Astrocyte (in vitro differentiated cells and primary cell): ENCODE measurements around the gene ADGRD1. TPM values are rescaled to one million over a fixed set of nuclear protein-coding genes. Genes with fewer than 3 reads are reported as not detected.

Experiments used
- DNase-seq: peaks from one replicate; pipeline ENCODE4 v3.0.0-alpha.2; 2010; ENCODE audit warnings: low read depth
- FAIRE-seq: peaks from 2 replicates; lab custom pipeline; 2011; peaks lifted over from hg19 to GRCh38; lab: Jason Lieb, UNC
- H2AFZ ChIP-seq: 2 replicates; pipeline ENCODE4 v1.6.0; 2012; ENCODE audit warnings: low read depth, low read length, inconsistent platforms
- H3K27ac ChIP-seq: 2 replicates; pipeline ENCODE4 v1.5.1; 2011; ENCODE audit warnings: low read depth, low read length, inconsistent platforms
- H3K27me3 ChIP-seq: 2 replicates; pipeline ENCODE4 v1.6.0; 2011; ENCODE audit warnings: low read length, inconsistent platforms; ENCODE audit not compliant: insufficient read depth
- H3K36me3 ChIP-seq: 2 replicates; pipeline ENCODE4 v1.5.1; 2011; ENCODE audit warnings: low read length, inconsistent platforms; ENCODE audit not compliant: insufficient read depth
- H3K4me1 ChIP-seq: 2 replicates; pipeline ENCODE4 v1.5.1; 2011; ENCODE audit warnings: low read length, inconsistent platforms; ENCODE audit not compliant: insufficient read depth
- H3K4me2 ChIP-seq: 2 replicates; pipeline ENCODE4 v1.6.0; 2012; ENCODE audit warnings: low read length, inconsistent platforms
- H3K4me3 ChIP-seq: 2 replicates; pipeline ENCODE4 v1.5.1; 2011; ENCODE audit warnings: low read depth, mild to moderate bottlenecking, low read length, inconsistent platforms; ENCODE audit not compliant: insufficient read depth
- H3K79me2 ChIP-seq: 2 replicates; pipeline ENCODE4 v1.6.0; 2012; ENCODE audit warnings: mild to moderate bottlenecking, low read length, inconsistent platforms; ENCODE audit not compliant: insufficient read depth
- H3K9ac ChIP-seq: 2 replicates; pipeline ENCODE4 v1.6.0; 2012; ENCODE audit warnings: mild to moderate bottlenecking, low read length, inconsistent platforms
- H3K9me3 ChIP-seq: 2 replicates; pipeline ENCODE4 v1.5.1; 2012; ENCODE audit warnings: low read depth, mild to moderate bottlenecking, low read length, inconsistent platforms; ENCODE audit not compliant: insufficient read depth
- H4K20me1 ChIP-seq: 2 replicates; pipeline ENCODE4 v1.6.0; 2012; ENCODE audit warnings: low read length, inconsistent platforms; ENCODE audit not compliant: insufficient read depth
- H3K27ac Mint-ChIP-seq: one replicate; pipeline ENCODE4 v1.8.0; 2021; ENCODE audit warnings: mild to moderate bottlenecking, mixed read lengths; ENCODE audit not compliant: unreplicated experiment
- H3K27me3 Mint-ChIP-seq: one replicate; pipeline ENCODE4 v1.8.0; 2021; ENCODE audit warnings: low read depth, mixed read lengths; ENCODE audit not compliant: unreplicated experiment
- H3K36me3 Mint-ChIP-seq: one replicate; pipeline ENCODE4 v1.8.0; 2021; ENCODE audit warnings: low read depth, mixed read lengths; ENCODE audit not compliant: unreplicated experiment
- H3K4me1 Mint-ChIP-seq: one replicate; pipeline ENCODE4 v1.8.0; 2021; ENCODE audit warnings: low read depth, mixed read lengths; ENCODE audit not compliant: unreplicated experiment
- H3K4me3 Mint-ChIP-seq: one replicate; pipeline ENCODE4 v1.8.0; 2021; ENCODE audit warnings: mild to moderate bottlenecking, moderate library complexity, mixed read lengths; ENCODE audit not compliant: unreplicated experiment
- H3K9me3 Mint-ChIP-seq: one replicate; pipeline ENCODE4 v1.8.0; 2021; ENCODE audit warnings: mild to moderate bottlenecking, mixed read lengths; ENCODE audit not compliant: unreplicated experiment
- CTCF ChIP-seq: IDR thresholded peaks from 2 replicates; pipeline ENCODE4 v1.5.1; 2011; ENCODE audit warnings: low read depth, mild to moderate bottlenecking, inconsistent platforms, low read length, moderate library complexity; ENCODE audit not compliant: insufficient read depth
- EZH2 ChIP-seq: IDR thresholded peaks from 2 replicates; pipeline ENCODE4 v1.6.1; 2012; ENCODE audit warnings: mild to moderate bottlenecking, low read length, inconsistent platforms; ENCODE audit not compliant: insufficient read depth
- total RNA-seq: library from RNA; stranded (reverse); gene quantifications from 2 replicates; pipeline ENCODE4 v1.2.1, GENCODE V29; 2021

Gene ADGRD1
- total RNA-seq, 1 donor from 2014 or later: 3.0 TPM

DNA sequence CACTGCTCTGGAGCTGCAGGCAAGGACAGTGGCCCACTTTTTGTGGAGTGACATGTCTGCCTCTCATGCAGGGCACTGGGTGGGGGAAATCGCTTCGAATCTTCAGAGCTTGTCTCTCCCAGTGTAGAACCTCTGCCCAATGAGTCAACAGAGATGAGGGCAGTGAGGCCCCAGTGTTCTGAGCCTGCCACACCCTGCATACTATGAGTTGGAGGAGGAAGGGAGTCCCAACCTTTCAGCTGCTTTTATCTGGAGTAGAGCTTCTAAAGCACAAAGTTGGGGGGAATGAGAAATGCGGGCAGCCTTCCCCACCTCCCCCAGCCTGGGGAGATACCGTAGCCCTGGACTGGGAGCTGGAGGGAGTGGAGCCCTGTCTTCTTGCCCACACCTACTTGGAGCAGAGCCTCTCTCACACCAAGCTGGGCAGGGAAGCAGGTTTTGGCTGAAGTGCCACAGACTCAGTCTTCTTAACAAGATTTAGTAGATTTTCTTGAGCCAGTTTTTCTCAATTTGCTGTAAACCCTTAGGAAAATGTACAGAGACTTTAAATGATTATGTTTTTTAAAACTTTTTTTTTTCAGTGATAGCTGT is 159.1 kb downstream of the ADGRD1 start:
- H3K4me2 ChIP-seq: no peak overlapping the region
- FAIRE-seq: no peak

GRCh38 chr12:131113568-131114270 is 160.0 kb downstream of the ADGRD1 start:
- TF ChIP-seq EZH2: no peak
- no peak for TF ChIP-seq CTCF
- peaks cover 2% of the 10 kb centered on the region for H3K9me3 Mint-ChIP-seq
- peaks cover 2% of the 10 kb centered on the region for H3K36me3 Mint-ChIP-seq
- Histone ChIP-seq H3K36me3 (no peaks in the 10 kb centered on the region), H2AFZ (no peak overlapping the region), H3K27ac (no peak overlapping the region), H3K79me2 (no peaks in the 10 kb centered on the region), H3K27me3 (no peaks in the 10 kb centered on the region), H3K4me3 (no peak overlapping the region), H3K9ac (no peak overlapping the region), H3K4me1 (no peaks in the 10 kb centered on the region), H4K20me1 (no peaks in the 10 kb centered on the region), H3K9me3 (no peaks in the 10 kb centered on the region), H3K4me2 (no peak overlapping the region)
- H3K27ac Mint-ChIP-seq: no peak overlapping the region
- H3K27me3 Mint-ChIP-seq: peaks cover 22% of the 10 kb centered on the region
- no peak overlapping the region for H3K4me3 Mint-ChIP-seq
- DNase-seq: no peak
- peaks cover 11% of the 10 kb centered on the region for H3K4me1 Mint-ChIP-seq
- no peak for FAIRE-seq

More for the DNA sequence above, 159.1 kb downstream of the ADGRD1 start:
- H3K4me3 ChIP-seq: no peak overlapping the region
- no peaks in the 10 kb centered on the region for H4K20me1 ChIP-seq
- no peak overlapping the region for H2AFZ ChIP-seq
- no peak overlapping the region for H3K9ac ChIP-seq
- peaks cover 11% of the 10 kb centered on the region for H3K4me1 Mint-ChIP-seq
- no peak overlapping the region for H3K4me3 Mint-ChIP-seq
- H3K79me2 ChIP-seq: no peaks in the 10 kb centered on the region
- DNase-seq: no peak
- H3K9me3 Mint-ChIP-seq: peaks cover 2% of the 10 kb centered on the region
- H3K4me1 ChIP-seq: no peaks in the 10 kb centered on the region
- no peaks in the 10 kb centered on the region for H3K36me3 Mint-ChIP-seq
- H3K27ac ChIP-seq: no peak overlapping the region
- H3K27me3 ChIP-seq: no peaks in the 10 kb centered on the region
- H3K27ac Mint-ChIP-seq: no peak overlapping the region
- peaks cover 16% of the 10 kb centered on the region for H3K27me3 Mint-ChIP-seq
- TF ChIP-seq CTCF: no peak
- TF ChIP-seq EZH2: no peak
- H3K36me3 ChIP-seq: no peaks in the 10 kb centered on the region
- H3K9me3 ChIP-seq: no peaks in the 10 kb centered on the region

GRCh38 chr12:131114271-131114670 is 160.6 kb downstream of the ADGRD1 start:
- peaks cover 2% of the 10 kb centered on the region for H3K9me3 Mint-ChIP-seq
- no peak overlapping the region for H2AFZ ChIP-seq
- peaks cover 2% of the 10 kb centered on the region for H3K36me3 Mint-ChIP-seq
- H3K9ac ChIP-seq: no peak overlapping the region
- no peak overlapping the region for H3K4me2 ChIP-seq
- no peaks in the 10 kb centered on the region for H4K20me1 ChIP-seq
- peaks cover 11% of the 10 kb centered on the region for H3K4me1 Mint-ChIP-seq
- H3K79me2 ChIP-seq: no peaks in the 10 kb centered on the region
- H3K27me3 ChIP-seq: no peaks in the 10 kb centered on the region
- DNase-seq (no peak), FAIRE-seq (no peak)
- no peak overlapping the region for H3K4me3 Mint-ChIP-seq
- H3K4me1 ChIP-seq: no peaks in the 10 kb centered on the region
- no peak overlapping the region for H3K27ac ChIP-seq
- H3K4me3 ChIP-seq: no peak overlapping the region
- H3K27me3 Mint-ChIP-seq: peaks cover 26% of the 10 kb centered on the region
- no peak overlapping the region for H3K27ac Mint-ChIP-seq
- H3K36me3 ChIP-seq: no peaks in the 10 kb centered on the region
- H3K9me3 ChIP-seq: no peaks in the 10 kb centered on the region
- TF ChIP-seq CTCF (no peak), EZH2 (no peak)
